ENCODE data around the gene MROH2A.
"Not testable (repeated sequence)": the region's sequence is repeated elsewhere in the genome, so short reads cannot be mapped to it uniquely, and the experiment has no call there.

The MROH2A gene, protein sequence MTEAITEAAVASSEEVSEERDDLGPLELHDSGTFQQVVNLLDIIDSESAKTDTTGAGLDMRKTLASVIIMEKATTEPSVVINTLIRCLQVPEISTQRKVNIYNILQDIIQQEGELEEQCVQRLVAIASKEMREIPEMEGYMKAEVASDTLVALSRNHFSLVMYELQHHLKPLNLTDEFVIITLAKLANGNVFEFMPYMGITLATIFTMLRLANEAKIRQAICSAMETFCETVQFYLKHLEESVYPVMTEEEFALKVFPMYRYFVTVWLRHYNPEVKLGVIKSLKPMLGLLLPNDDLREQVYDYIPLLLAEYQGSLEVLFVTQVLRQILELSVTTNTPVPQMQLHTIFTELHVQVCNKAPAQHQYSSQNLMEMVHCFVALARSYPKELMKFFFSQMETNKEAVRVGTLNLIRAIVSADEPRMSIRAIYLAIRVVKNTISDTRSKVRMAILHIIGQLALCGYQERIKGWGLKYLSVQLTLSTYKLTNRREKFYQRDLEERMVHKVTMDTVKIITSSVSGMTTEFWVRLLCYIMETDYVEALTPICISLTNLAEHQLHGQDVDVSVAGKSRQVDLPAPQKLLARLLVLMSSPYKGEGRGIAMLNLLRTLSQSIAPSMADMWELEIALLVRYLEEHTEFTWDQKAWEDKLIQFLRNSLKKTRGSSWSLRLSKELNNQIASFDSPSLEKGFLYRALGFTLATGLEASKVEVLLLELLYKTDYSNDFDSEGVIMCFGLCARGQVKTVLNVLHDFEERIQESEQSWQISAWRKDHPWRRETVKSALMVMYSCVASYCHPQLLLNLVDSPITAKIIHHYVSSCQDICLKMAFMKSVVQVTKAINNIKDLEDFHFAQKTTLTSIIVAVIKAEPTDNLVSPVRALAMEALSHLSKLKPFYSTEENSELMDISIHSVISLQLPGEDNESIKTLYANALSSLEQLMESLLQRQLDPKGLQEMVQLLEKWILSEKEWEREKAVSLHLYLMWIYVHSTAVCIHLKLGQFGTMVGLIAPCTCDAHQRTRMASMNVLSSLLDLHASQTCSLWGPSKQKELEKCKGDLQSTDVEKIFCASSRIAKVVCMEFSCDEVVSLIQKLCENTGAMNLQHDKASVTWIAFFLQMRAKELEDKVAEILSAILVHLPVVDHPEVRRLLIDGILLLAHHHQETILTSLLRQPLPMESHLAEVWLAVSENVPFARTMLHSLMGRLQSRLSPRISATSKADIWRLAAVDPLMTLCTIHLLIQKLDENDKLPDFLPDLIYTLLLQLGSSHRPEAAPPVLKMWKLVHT (N-terminal part only)

DNA sequence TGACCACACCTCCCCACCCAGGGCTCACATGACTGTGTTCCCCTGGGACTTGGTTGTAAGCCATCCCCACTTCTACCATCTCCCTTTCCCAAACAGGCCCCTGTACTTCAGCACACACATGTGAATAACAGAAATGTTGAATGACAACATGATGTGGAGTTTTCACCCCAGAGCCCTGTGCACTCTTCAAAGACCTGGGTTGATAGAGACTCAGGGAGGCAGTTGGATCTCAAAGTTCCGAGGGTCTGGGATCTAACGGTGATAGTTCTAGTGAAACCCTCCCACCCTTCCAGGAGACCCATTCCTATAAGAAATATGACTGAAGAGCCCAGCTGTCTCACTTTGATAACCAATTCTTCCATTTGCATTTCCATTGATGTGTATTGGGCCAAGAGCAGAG, at the start of gene MROH2A:
TSS of gene MROH2A (plus strand) at position 301 of the 400 bp plus-strand sequence. CDS start 1,029 bp downstream, outside the sequence.
- DNase-seq: no peak

DNA sequence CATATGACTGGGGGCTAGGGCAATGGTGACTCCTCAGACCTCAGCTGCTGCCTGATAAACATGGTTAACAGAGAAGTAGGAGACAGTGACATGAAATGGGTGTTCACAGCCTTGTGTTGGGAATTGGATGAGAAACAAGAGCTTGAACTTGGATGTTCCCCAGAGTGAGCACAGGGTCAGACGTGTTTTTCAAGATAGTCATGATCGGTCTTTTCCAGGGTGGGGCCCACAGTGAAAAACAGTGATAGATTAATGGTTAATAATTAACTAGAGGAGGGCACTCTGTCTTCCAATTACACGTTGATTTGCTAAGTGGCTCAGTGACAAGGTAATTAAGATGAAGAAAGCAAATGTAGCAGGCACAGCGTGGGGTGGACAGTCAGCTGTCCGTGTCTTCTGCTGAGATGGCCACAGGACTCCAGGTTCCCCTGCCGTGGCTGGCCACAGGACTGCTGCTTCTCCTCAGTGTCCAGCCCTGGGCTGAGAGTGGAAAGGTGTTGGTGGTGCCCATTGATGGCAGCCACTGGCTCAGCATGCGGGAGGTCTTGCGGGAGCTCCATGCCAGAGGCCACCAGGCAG, 49.3 kb upstream of the MROH2A start, which contains the start of gene UGT1A3:
TSS of gene UGT1A3 (plus strand) at position 320 of the 579 bp plus-strand sequence. CDS start at position 405, 85 bp downstream.
- no peak for DNase-seq

DNA sequence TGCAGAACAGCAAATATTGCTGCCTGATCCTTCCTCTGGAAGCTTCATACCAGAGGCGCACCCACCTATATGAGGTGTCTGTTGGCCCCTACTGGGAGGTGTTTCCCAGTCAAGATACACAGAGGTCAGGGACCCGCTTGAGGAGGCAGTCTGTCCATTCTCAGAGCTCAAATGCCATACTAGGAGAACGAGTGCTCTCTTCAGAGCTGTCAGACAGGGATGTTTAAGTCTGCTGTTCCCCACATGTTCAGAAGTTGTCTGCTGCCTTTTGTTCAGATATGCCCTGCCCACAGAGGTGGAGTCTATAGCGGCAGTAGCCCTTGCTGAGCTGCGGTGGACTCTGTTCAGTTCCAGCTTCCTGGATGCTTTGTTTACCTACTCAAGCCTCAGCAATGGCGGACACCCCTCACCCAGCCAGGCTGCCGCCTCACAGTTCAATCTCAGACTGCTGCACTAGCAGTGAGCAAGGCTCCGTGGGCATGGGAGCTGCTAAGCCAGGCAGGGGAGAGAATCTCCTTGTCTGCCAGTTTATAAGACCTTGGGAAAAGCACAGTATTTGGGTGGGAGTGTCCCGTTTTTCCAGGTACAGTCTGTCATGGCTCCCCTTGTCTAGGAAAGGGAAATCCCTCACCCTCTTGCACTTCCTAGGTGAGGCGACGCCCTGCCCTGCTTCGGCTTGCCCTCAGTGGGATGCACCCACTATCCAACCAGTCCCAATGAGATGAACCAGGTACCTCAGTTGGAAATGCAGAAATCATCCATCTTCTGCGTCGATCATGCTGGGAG, 41.1 kb upstream of the MROH2A start:
- not testable (repeated sequence) for DNase-seq

DNA sequence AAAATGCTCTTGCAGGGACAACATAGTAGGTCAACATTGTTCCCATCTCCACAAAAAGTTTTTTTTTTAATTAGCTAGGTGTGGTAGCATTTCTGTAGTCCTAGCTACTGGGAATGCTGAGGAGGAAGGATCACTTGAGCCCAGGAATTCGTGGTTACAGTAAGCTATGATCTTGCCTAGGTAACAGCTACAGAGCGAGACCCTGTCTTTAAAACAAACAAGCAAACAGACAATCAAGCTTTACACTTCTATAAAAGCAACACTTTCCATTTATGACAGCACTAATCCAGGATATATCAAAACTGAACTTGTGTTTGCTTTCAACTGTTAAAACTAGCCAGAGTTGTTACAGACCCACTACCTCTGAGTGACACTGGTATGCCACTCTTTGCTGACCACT, 37.3 kb upstream of the MROH2A start:
- no peak for DNase-seq

DNA sequence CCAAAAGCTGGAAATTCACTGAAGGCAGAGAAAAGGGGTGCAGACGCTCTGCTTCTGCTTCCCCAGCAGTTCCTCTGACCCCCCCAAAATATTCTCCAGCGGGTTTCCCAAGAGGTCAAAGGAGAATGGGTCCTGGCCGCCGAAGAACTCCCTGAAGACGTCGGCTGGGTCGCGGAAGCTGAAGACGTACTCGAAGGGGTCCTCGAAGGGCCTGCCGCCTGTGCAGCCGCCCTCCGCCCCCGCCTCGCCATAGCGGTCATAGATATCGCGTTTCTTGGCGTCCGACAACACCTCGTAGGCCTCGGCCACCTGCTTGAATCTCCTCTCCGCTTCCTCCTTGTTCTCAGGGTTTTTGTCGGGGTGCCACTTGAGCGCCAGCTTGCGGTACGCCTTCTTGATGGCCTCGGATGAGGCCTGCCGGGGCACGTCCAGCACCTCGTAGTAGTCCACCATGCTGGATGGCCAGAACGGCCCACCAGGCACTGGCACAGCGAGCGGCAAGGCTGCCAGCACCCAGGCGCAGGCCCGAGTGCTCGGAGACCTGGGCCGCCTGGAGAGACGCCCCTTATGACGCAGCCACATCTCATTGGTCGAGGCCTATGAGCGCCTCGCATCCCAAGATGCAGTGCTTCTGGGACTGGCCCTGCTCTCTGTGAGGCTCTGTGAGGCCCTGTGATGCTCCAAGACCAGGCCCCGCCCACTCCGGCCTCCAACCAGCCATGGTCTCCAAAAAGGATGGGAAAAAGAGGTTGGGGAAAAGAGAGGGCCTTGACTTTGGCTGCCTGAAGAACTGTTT, 34.5 kb upstream of the MROH2A start:
- no peak for DNase-seq

DNA sequence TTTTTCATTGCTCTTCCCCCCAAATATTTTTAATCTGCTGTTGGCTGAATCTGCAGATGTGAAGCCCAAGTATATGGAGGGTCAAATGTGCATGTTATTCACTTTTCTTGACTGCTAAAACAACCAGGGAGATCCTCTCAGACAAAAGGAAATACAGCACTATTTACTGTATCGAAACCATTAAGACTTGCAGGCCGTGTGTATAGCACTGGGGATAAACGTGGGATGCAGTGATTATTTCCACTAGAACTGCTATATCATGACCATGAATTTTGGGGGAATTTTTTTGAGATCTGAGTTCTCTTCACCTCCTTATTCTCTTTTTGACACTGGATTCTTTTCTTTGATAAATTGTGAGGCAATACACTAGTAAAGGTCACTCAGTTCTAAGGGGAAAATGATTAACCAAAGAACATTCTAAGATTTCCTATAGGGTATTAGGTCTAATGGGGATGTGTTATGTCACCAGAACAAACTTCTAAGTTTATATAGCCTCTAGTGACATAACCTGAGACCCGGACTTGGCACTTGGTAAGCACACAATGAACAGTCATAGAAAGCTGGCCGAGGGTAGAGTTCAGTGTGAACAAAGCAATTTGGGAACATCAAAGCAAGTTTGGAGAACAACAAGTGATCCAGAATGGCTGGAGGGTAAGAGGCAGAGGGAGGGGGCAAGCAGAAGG, 32.9 kb upstream of the MROH2A start:
- no peak for DNase-seq

DNA sequence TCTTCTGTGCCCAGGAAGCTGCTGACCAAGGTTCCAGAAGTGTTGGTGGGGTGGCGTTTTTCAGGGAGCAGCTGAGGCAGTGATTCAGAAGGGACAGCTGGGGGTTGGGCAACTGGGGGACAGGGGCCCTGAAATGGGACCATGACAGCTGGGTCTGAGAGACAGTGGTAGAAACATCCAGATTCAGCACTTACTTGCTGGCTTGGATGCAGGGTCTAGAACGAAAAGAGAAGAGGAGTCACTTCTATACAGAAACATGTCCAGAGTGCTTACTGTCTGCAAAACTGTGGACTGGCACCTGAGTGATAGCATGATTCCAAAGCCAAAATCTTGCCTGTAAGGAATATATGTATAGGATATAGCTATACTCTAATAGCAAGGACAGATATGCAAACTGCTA, 32.3 kb upstream of the MROH2A start:
- DNase-seq: not testable (repeated sequence)

DNA sequence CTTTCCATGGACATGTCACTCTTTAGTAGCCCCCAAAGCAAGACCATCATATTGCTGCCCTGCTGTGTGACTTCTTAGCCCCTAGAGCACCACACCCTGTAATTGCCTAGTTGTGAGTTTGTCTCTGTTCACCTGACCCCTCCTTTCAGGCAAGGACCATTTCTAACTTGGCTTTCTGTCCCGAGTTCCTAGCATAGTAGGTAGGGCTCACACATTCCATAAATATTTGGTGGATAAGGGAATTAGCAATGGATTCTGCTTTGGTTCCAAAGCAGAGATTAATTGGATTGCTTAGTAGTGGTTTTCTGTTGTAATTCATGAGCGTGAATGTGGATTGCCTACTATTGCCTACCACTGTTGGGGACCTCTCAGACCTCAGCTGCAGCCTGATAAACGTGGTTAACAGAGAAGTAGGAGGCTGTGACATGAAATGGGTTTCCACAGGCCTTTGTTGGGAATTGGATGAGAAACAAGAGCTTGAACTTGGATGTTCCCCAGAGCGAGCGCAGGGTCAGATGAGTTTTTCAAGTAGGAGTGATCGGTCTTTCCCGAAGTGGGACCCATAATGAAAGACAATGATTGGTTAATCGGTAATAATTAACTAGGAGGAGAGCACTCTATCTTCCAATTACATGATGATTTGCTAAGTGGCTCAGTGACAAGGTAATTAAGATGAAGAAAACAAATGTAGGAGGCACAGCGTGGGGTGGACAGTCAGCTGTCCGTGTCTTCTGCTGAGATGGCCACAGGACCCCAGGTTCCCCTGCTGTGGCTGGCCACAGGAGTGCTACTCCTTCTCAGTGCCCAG, 31.5 kb upstream of the MROH2A start:
- DNase-seq: no peak

DNA sequence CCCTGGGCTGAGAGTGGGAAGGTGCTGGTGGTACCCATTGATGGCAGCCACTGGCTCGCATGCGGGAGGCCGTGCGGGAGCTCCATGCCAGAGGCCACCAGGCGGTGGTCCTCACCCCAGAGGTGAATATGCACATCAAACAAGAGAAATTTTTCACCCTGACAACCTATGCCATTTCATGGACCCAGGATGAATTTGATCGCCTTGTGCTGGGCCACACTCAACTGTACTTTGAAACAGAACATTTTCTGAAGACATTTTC, 30.9 kb upstream of the MROH2A start:
- DNase-seq: no peak

DNA sequence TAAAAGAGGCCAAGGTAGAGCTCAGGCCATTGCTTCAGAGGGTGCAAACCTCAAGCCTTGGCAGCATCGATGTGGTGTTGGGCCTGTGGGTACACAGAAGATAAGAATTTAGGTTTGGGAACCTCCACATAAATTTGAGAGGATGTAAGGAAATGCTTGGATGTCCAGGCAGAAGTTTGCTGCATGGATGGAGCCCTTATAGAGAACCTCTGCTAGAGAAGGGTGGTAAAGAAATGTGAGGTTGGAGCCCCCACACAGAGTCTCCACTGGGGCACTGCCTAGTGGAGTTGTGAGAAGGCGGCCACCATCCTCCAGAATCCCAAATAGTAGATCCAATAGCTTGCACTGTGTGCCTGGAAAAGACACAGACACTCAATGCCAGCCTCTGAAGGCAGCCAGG, 27.4 kb upstream of the MROH2A start:
- not testable (repeated sequence) for DNase-seq

DNA sequence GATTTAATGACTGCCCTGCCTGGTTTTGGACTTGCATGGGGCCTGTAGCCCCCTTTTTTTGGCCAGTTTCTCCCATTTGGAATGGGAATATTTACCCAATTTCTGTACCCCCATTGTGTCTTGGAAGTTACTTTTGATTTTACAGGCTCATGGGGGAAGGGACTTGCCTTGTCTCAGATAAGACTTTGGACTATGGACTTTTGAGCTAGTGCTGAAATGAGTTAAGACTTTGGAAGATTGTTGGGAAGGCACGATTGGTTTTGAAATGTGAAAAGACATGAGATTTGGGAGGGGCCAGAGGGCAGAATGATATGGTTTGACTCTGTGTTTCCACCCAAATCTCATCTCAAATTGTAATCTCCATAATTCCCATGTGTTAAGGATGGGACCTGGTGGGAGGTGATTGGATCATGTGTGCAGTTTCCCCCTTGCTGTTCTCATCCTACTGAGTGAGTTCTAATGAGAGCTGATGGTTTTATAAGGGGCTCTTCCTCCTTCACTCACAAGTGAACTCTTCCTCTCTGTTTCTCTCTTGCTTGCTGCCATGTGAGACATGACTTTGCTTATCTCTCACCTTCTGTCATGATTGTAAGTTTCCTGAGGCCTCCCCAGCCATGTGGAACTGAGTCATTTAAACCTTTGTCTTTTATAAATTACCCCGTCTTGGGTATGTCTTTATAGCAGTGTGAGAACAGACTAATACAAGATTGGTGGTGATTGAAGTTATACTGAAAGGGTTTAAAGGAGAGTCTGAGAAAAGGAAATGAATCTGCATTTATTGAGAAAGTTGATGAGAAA, 26.7 kb upstream of the MROH2A start:
- not testable (repeated sequence) for DNase-seq

DNA sequence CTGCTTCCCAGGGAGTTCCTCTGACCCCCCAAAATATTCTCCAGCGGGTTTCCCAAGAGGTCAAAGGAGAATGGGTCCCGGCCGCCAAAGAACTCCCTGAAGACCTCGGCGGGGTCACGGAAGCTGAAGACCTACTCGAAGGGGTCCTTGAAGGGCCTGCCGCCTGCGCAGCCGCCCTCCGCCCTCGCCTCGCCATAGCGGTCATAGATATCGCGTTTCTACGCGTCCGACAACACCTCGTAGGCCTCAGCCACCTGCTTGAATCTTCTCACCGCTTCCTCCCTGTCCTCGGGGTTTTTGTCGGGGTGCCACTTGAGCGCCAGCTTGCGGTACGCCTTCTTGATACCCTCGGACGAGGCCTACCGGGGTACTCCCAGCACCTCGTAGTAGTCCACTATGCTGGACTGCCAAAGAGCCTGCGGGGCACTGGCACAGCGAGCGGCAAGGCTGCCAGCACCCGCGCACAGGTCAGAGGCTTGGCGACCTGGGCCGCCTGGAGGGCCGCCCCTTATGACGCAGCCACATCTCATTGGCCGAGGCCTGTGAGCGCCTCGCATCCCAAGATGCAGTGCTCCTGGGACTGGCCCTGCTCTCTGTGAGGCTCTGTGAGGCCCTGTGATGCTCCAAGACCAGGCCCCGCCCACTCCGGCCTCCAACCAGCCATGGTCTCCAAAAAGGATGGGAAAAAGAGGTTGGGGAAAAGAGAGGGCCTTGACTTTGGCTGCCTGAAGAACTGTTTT, 23.1 kb upstream of the MROH2A start:
- DNase-seq: no peak

DNA sequence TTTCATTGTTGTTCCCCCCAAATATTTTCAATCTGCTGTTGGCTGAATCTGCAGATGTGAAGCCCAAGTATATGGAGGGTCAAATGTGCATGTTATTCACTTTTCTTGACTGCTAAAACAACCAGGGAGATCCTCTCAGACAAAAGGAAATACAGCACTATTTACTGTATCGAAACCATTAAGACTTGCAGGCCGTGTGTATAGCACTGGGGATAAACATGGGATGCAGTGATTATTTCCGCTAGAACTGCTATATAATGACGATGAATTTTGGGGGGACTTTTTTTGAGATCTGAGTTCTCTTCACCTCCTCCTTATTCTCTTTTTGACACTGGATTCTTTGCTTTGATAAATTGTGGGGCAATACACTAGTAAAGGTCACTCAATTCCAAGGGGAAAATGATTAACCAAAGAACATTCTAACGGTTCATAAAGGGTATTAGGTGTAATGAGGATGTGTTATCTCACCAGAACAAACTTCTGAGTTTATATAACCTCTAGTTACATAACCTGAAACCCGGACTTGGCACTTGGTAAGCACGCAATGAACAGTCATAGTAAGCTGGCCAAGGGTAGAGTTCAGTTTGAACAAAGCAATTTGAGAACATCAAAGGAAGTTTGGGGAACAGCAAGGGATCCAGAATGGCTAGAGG, 21.6 kb upstream of the MROH2A start:
- no peak for DNase-seq

DNA sequence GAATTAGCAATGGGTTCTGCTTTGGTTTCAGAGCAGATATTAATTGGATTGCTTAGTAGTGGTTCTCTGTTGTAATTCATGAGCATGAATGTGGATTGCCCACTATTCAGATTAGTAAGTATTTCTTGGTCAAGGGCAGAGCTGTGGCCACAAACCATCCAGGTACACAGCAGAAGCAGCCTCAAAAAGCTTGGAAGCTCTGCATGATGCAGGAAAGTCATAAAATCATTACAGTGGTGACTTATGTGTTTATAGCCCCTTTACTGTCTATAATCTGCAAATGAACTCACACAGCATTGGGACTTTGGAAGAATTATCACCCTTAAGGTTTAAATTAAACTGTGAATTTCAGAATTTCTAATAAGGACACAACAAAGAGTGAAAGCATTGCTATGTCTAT, 20.0 kb upstream of the MROH2A start:
- no peak for DNase-seq

DNA sequence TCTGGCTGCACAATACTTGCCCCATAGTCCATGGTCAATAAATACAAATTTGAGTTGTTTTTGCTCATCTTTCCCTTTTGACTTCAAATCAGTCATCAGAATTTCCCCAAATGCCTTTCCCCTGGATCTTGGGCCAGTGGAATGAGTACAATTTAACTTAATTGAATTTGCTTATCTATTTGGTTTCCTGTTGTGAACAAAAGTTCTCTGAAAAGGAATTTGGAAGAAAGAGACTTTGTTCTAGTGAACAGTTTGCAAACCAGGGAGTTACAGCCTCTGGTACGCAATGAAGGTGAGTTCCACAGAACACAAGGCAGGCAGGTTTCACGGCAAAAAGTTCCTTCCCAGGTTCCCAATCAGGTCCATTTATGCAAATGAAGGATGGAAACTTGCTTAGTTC, 19.3 kb upstream of the MROH2A start:
- no peak for DNase-seq

DNA sequence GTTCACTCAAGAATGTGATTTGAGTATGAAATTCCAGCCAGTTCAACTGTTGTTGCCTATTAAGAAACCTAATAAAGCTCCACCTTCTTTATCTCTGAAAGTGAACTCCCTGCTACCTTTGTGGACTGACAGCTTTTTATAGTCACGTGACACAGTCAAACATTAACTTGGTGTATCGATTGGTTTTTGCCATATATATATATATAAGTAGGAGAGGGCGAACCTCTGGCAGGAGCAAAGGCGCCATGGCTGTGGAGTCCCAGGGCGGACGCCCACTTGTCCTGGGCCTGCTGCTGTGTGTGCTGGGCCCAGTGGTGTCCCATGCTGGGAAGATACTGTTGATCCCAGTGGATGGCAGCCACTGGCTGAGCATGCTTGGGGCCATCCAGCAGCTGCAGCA, 18.1 kb upstream of the MROH2A start, which contains the start of gene UGT1A1:
TSS of gene UGT1A1 (plus strand) at position 228 of the 400 bp plus-strand sequence. CDS start at position 246, 18 bp downstream.
- DNase-seq: no peak
